H1 (cell line): Measurements from ENCODE around the gene ALOX15B. TPM values are rescaled to one million over a fixed set of nuclear protein-coding genes. Genes with fewer than 3 reads are reported as not detected.

Experiments
- CTCF ChIA-PET: fragments of 300-600 bp; sonication (Branson Sonifier 250); formaldehyde crosslinking; loops from one replicate; lab custom pipeline; 2021; ENCODE audit not compliant: partially characterized antibody; lab: Charles Lee
- POLR2A ChIA-PET: fragments of 300-600 bp; sonication (Branson Sonifier 250); formaldehyde crosslinking; loops from one replicate; lab custom pipeline; 2021; ENCODE audit warnings: inconsistent platforms; ENCODE audit not compliant: partially characterized antibody; lab: Charles Lee
- DNase-seq, 2 experiments: peaks; one replicate each; pipeline versions ENCODE4 v3.0.0 to v3.0.0-alpha.2; 2010 to 2022; ENCODE audit warnings: low spot score in 2 of 2, low read depth in 1 of 2, mixed read lengths in 1 of 2
- FAIRE-seq: peaks from 2 replicates; lab custom pipeline; 2011; peaks lifted over from hg19 to GRCh38; lab: Jason Lieb, UNC
- H2AFZ ChIP-seq: 2 replicates; pipeline ENCODE4 v1.8.1; 2012; ENCODE audit warnings: low read length, inconsistent platforms
- H2AK5ac ChIP-seq: 2 replicates; pipeline ENCODE4 v1.6.1; 2013; ENCODE audit warnings: low read depth, low read length
- H2BK120ac ChIP-seq: replicated peaks from 2 replicates; pipeline ENCODE3; 2013; ENCODE audit warnings: low read depth, low read length, inconsistent platforms
- H2BK12ac ChIP-seq: 2 replicates; pipeline ENCODE4 v1.6.1; 2013; ENCODE audit warnings: low read depth, low read length
- H2BK15ac ChIP-seq: 2 replicates; pipeline ENCODE4 v1.6.1; 2013; ENCODE audit warnings: low read length
- H2BK20ac ChIP-seq: 2 replicates; pipeline ENCODE4 v1.6.1; 2013; ENCODE audit warnings: low read length
- H2BK5ac ChIP-seq: 2 replicates; pipeline ENCODE4 v1.6.1; 2013; ENCODE audit warnings: low read depth, low read length
- H3K14ac ChIP-seq: 2 replicates; pipeline ENCODE4 v1.6.1; 2013; ENCODE audit warnings: inconsistent platforms; ENCODE audit not compliant: insufficient read length
- H3K18ac ChIP-seq: 2 replicates; pipeline ENCODE4 v1.6.1; 2013; ENCODE audit warnings: low read length; ENCODE audit errors: extremely low read depth
- H3K23ac ChIP-seq: 2 replicates; pipeline ENCODE4 v1.6.1; 2013; ENCODE audit warnings: inconsistent platforms; ENCODE audit not compliant: insufficient read length
- H3K23me2 ChIP-seq: 2 replicates; pipeline ENCODE4 v1.6.1; 2013; ENCODE audit warnings: low read depth, low read length
- H3K27ac ChIP-seq: 2 replicates; pipeline ENCODE4 v1.6.1; 2011; ENCODE audit warnings: low read depth, low read length, inconsistent platforms
- H3K27me3 ChIP-seq, 4 experiments: replicated peaks in 1 of 4; 1 replicate in 1 of 4; 2 replicates in 3 of 4; pipeline versions ENCODE4 v1.6.1 to v1.8.1; 2011 to 2013; ENCODE audit warnings: low read length in 3 of 4, mild to moderate bottlenecking in 3 of 4, inconsistent platforms in 2 of 4, mixed read lengths in 2 of 4, moderate library complexity in 1 of 4; ENCODE audit not compliant: control insufficient read depth in 3 of 4, insufficient read depth in 3 of 4; ENCODE audit errors: extremely low read depth in 1 of 4
- H3K36me3 ChIP-seq, 4 experiments: 2 replicates each; pipeline versions ENCODE4 v1.6.1 to v1.8.1; 2011 to 2013; ENCODE audit warnings: mild to moderate bottlenecking in 4 of 4, low read length in 3 of 4, moderate library complexity in 2 of 4, control low read depth in 1 of 4, inconsistent platforms in 1 of 4; ENCODE audit not compliant: insufficient read depth in 4 of 4, control insufficient read depth in 2 of 4
- H3K4ac ChIP-seq: replicated peaks from 2 replicates; pipeline ENCODE3; 2013; ENCODE audit warnings: low read length, low read depth, mixed read lengths, inconsistent platforms; ENCODE audit not compliant: insufficient read length
- H3K4me1 ChIP-seq, 4 experiments: replicated peaks in 1 of 4; 1 replicate in 1 of 4; 2 replicates in 3 of 4; pipeline versions ENCODE4 v1.6.1 to v1.8.1; 2011 to 2013; ENCODE audit warnings: low read length in 3 of 4, inconsistent platforms in 2 of 4, mixed read lengths in 1 of 4; ENCODE audit not compliant: insufficient read depth in 4 of 4, control insufficient read depth in 3 of 4
- H3K4me2 ChIP-seq, 2 experiments: 2 replicates each; pipeline versions ENCODE4 v1.6.1 to v1.8.1; 2011 to 2013; ENCODE audit warnings: low read depth in 2 of 2, low read length in 2 of 2, control low read depth in 1 of 2, inconsistent platforms in 1 of 2, mild to moderate bottlenecking in 1 of 2; ENCODE audit not compliant: insufficient read depth in 1 of 2
- H3K4me3 ChIP-seq, 4 experiments: fragments of 200-600, 300-600 bp in 1 of 4; sonication (generic), shearing (Covaris generic), sonication (Bioruptor Twin) in 1 of 4; 2 replicates each; pipeline versions ENCODE4 v1.5.1 to v1.8.1; 2011 to 2016; ENCODE audit warnings: low read length in 4 of 4, low read depth in 3 of 4, control low read depth in 2 of 4, inconsistent platforms in 2 of 4, mild to moderate bottlenecking in 2 of 4, mixed read lengths in 1 of 4, moderate library complexity in 1 of 4; ENCODE audit not compliant: insufficient read depth in 2 of 4; ENCODE audit errors: extremely low read depth in 1 of 4
- H3K56ac ChIP-seq: replicated peaks from 2 replicates; pipeline ENCODE3; 2013; ENCODE audit warnings: low read depth, mild to moderate bottlenecking, mixed read lengths, low read length, inconsistent platforms; ENCODE audit not compliant: insufficient read length
- H3K79me1 ChIP-seq: 2 replicates; pipeline ENCODE4 v1.6.1; 2013; ENCODE audit warnings: low read depth, low read length, control low read depth
- H3K79me2 ChIP-seq, 2 experiments: 2 replicates each; pipeline versions ENCODE4 v1.6.1 to v1.8.1; 2012 to 2013; ENCODE audit warnings: low read length in 2 of 2, mild to moderate bottlenecking in 2 of 2, inconsistent platforms in 1 of 2; ENCODE audit not compliant: insufficient read depth in 2 of 2, control insufficient read depth in 1 of 2
- H3K9ac ChIP-seq, 4 experiments: replicated peaks in 1 of 4; 1 replicate in 1 of 4; 2 replicates in 3 of 4; pipeline versions ENCODE4 v1.6.1 to v1.8.1; 2011 to 2013; ENCODE audit warnings: low read depth in 3 of 4, low read length in 3 of 4, control low read depth in 2 of 4, mild to moderate bottlenecking in 2 of 4, moderate library complexity in 2 of 4, inconsistent platforms in 1 of 4; ENCODE audit errors: extremely low read depth in 1 of 4
- H3K9me3 ChIP-seq, 2 experiments: 2 replicates each; pipeline versions ENCODE4 v1.6.1 to v1.8.1; 2012 to 2013; ENCODE audit warnings: mild to moderate bottlenecking in 2 of 2, moderate library complexity in 2 of 2, control low read depth in 1 of 2, inconsistent platforms in 1 of 2, low read depth in 1 of 2, low read length in 1 of 2, mixed read lengths in 1 of 2; ENCODE audit not compliant: insufficient read depth in 2 of 2
- H4K20me1 ChIP-seq, 2 experiments: replicated peaks in 1 of 2; 2 replicates each; pipeline versions ENCODE3 to v1.8.1; 2011 to 2013; ENCODE audit warnings: inconsistent platforms in 2 of 2, low read length in 2 of 2, mild to moderate bottlenecking in 1 of 2; ENCODE audit not compliant: insufficient read depth in 2 of 2, control insufficient read depth in 1 of 2
- H4K5ac ChIP-seq: 2 replicates; pipeline ENCODE4 v1.6.1; 2013; ENCODE audit warnings: low read length, low read depth, mixed read lengths, inconsistent platforms; ENCODE audit not compliant: insufficient read length
- H4K8ac ChIP-seq: 2 replicates; pipeline ENCODE4 v1.8.0; 2013; ENCODE audit warnings: mild to moderate bottlenecking, moderate library complexity, low read length, inconsistent platforms; ENCODE audit not compliant: insufficient read depth; ENCODE audit errors: extremely low read depth
- H4K91ac ChIP-seq: replicated peaks from 2 replicates; pipeline ENCODE3; 2013; ENCODE audit warnings: low read length, mixed read lengths, inconsistent platforms; ENCODE audit not compliant: insufficient read length
- CHD2 ChIP-seq: IDR thresholded peaks from 2 replicates; pipeline ENCODE4 v1.6.1; 2012; ENCODE audit warnings: low read length, improper control_type of control experiment
- CTBP2 ChIP-seq: IDR thresholded peaks from 2 replicates; pipeline ENCODE4 v1.7.0; 2011; ENCODE audit warnings: borderline replicate concordance, mild to moderate bottlenecking, moderate library complexity, mixed read lengths, low read length; ENCODE audit not compliant: insufficient read depth, insufficient read length
- EP300 ChIP-seq, 2 experiments: IDR thresholded peaks; 1 replicate in 1 of 2; 2 replicates in 1 of 2; pipeline ENCODE4 v1.6.1; 2011 to 2012; ENCODE audit warnings: low read depth in 2 of 2, low read length in 2 of 2, mild to moderate bottlenecking in 2 of 2, borderline replicate concordance in 1 of 2, inconsistent platforms in 1 of 2, moderate library complexity in 1 of 2
- HDAC6 ChIP-seq: IDR thresholded peaks from one replicate; pipeline ENCODE4 v1.7.1; 2012; ENCODE audit warnings: low read depth, mild to moderate bottlenecking, inconsistent platforms, low read length, moderate library complexity
- JUN ChIP-seq: IDR thresholded peaks from 2 replicates; pipeline ENCODE4 v1.6.1; 2011; ENCODE audit warnings: low read depth, mild to moderate bottlenecking, improper control_type of control experiment, low read length
- PHF8 ChIP-seq: fragments of 200-600 bp; sonication (generic); conservative IDR thresholded peaks from 2 replicates; pipeline ENCODE4 v1.7.1; 2012; ENCODE audit warnings: low read depth, mild to moderate bottlenecking, inconsistent platforms, low read length, moderate library complexity
- SP2 ChIP-seq: IDR thresholded peaks from 2 replicates; pipeline ENCODE4 v1.6.1; 2012; ENCODE audit warnings: mild to moderate bottlenecking, low read length, inconsistent platforms
- TCF12 ChIP-seq: IDR thresholded peaks from 2 replicates; pipeline ENCODE4 v1.6.1; 2011; ENCODE audit warnings: low read depth, mild to moderate bottlenecking, low read length
- WGBS, 2 experiments: shearing (Covaris generic) in 1 of 2; methylation state at CpG; one replicate each; pipeline versions ENCODE4 v1.1.6 to v1.1.7; 2013 to 2015; ENCODE audit warnings: low lambda C conversion rate in 2 of 2, mixed read lengths in 2 of 2, inconsistent platforms in 1 of 2, low coverage in 1 of 2, missing lambda C conversion rate in 1 of 2; ENCODE audit not compliant: insufficient replicate concordance in 2 of 2, insufficient coverage in 1 of 2, insufficient read length in 1 of 2; ENCODE audit errors: extremely low coverage in 1 of 2, missing lambda C conversion rate in 1 of 2; 5-methylcytosine and 5-hydroxymethylcytosine counted together
- polyA plus RNA-seq, 7 experiments: library from polyadenylated mRNA; depleted of rRNA in 3 of 7; stranded (reverse) in 5 of 7; unstranded in 2 of 7; fragments of >200 nt in 5 of 7; fragments of 200-250 nt in 2 of 7; gene quantifications; 1 replicate in 5 of 7; 2 replicates in 1 of 7; 4 replicates in 1 of 7; pipeline versions ENCODE4 v1.2.1 to v1.2.3, GENCODE V29; 2011 to 2013; ENCODE audit warnings: missing spikeins in 2 of 7, mixed read lengths in 2 of 7
- total RNA-seq: library from RNA; stranded (reverse); fragmentation: NEBNext Ultra II Directional; extraction: Animal tissue kit (Norgen Biotek cat#: 25700); gene quantifications from 2 replicates; pipeline ENCODE4 v1.2.1, GENCODE V29; 2021

The ALOX15B gene
- total and polyA plus RNA-seq, 2 of the 8 experiments (the other 6 are each of a cell fraction or from before 2014, with no cell fraction given) = 0.63 to 0.91 TPM

GRCh38 chr17:8032442-8032841, 6.4 kb upstream of the ALOX15B start:
- no peak for DNase-seq
- no peak overlapping the region for H2BK5ac ChIP-seq
- POLR2A ChIA-PET = interaction anchor here (0.6 kb wide), 1 partner anchor 9 kb away, joined by 3 read pairs; no protein-coding TSS in a partner anchor

More at GRCh38 chr17:8032442-8032841, 6.4 kb upstream of the ALOX15B start:
- H3K4me3 ChIP-seq = no peak overlapping the region
- no peak overlapping the region for H3K9ac ChIP-seq
- H2AK5ac ChIP-seq = no peak overlapping the region
- no peak overlapping the region for H3K14ac ChIP-seq
- no peaks in the 10 kb centered on the region for H4K20me1 ChIP-seq
- H4K91ac ChIP-seq = no peak overlapping the region
- no peak overlapping the region for H3K18ac ChIP-seq
- no peaks in the 10 kb centered on the region for H3K23me2 ChIP-seq
- H3K56ac ChIP-seq = no peak overlapping the region
- no peak overlapping the region for H2BK12ac ChIP-seq
- no peaks in the 10 kb centered on the region; a peak in 2 of 7 replicates for H3K27me3 ChIP-seq
- no peak overlapping the region for H2BK120ac ChIP-seq
- H3K4me1 ChIP-seq = no peaks in the 10 kb centered on the region
- TF ChIP-seq CHD2 (no peak), PHF8 (no peak), EP300 (IDR thresholded peaks at IDR 0.05; ENCODE audit: borderline replicate concordance in 1 of 2, low read depth in 2 of 2, low read length in 2 of 2) (no peak), HDAC6 (no peak), TCF12 (no peak), JUN (no peak), SP2 (no peak), CTBP2 (no peak)
- no peak overlapping the region for H3K4me2 ChIP-seq
- no peak for FAIRE-seq
- CTCF ChIA-PET = interaction anchor here (0.9 to 8.4 kb wide), 8 partner anchors 9 to 134 kb away, joined by 3 to 43 read pairs (median 6); no protein-coding TSS in a partner anchor
- no peak overlapping the region for H3K4ac ChIP-seq
- no peak overlapping the region for H4K5ac ChIP-seq
- H3K23ac ChIP-seq = no peak overlapping the region
- H2BK15ac ChIP-seq = no peak overlapping the region
- H3K79me2 ChIP-seq = no peaks in the 10 kb centered on the region
- H3K36me3 ChIP-seq = no peaks in the 10 kb centered on the region
- H4K8ac ChIP-seq = no peak overlapping the region
- H3K9me3 ChIP-seq = no peaks in the 10 kb centered on the region
- H3K79me1 ChIP-seq = no peaks in the 10 kb centered on the region
- 58% methylated on average over 2 of the region's 2 CpGs; no CpG with 5 or more reads in 1 of the 2 experiments for WGBS, 2 experiments
- H2BK20ac ChIP-seq = no peak overlapping the region
- H2AFZ ChIP-seq = no peak overlapping the region
- H3K27ac ChIP-seq = no peak overlapping the region
